HG03521 (cell line): ENCODE measurements around the gene KCNT2.
"Not testable (repeated sequence)": the region's sequence is repeated elsewhere in the genome, so short reads cannot be mapped to it uniquely, and the experiment has no call there.

ENCODE experiments used
- ATAC-seq: cut with Tn5 transposase; IDR thresholded peaks from one replicate; pipeline ENCODE4 v1.9.1; 2021; ENCODE audit warnings: mild to moderate bottlenecking, moderate library complexity; ENCODE audit not compliant: unreplicated experiment

Gene KCNT2

DNA sequence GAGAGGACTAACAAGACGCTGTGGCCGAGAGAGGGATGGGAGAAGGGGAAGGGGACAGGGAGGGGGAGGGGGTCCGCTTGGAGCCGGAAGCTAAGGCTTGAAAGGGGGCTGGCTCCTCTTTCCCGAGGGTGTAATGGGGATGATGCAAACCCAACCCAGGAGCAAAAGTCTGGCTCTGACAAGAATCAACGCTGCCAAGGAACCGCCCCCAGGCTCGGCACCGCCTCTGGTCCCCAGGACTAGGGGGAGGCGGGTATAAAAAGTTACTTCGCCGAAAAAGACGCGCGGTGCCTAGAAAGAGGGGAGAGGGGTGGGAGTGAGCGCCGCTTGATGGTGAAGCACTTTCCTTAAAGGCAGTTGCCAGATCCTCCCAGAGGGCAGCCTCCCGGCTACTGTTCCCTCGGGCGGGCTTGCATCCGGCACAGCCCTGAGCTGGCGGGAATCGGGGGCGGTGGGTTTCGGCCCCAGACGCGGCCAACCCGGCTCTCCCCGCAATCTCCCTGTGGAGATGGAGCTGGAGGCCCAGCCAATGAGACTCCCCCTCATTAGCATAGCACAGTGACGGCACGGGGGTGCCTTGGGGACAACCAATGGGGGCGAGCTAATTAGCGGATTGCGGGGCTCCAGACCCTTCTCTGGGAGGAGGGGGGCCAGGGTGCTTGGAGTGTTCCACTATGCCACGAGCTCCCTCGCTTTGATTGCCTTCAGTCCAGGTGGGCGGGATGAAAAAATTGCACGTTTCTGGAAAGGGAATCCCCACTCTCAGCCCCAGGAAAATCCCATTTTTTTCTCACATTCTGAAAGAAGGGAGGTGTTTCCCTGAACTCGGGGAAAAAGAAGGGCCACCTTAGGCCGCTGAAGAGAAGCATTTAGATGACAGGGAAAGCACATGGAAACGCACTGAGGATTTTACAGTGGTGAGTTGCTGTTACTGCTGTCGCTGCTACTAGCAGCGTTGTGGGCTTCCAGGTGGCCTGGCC lies at the start of gene KCNT2:
Gene KCNT2 (minus strand): TSS at position 51 of the 980 bp plus-strand sequence. CDS start 131 bp downstream, outside the sequence.
- ATAC-seq = peak; percentile 23

DNA sequence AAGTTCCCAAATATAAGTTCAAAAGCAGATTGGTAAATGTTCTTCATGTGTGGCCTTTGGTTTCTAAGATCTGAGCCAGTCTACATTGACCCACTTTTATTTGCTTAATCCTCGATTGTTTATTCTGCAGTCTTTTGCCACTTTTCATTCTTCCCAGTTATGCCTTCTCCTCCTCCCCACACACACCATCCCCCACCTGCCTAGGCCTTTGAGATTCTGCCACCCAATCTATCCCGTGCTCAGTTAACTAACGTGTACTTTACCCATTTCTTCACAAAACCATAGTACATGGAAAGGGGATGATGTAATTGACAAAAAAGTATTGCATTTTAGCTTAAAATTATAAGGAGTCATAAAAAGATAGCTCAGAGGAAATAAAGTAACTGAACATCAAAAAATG lies 47.3 kb upstream of the KCNT2 start:
- ATAC-seq = no peak

GRCh38 chr1:196655071-196655470 lies 46.8 kb upstream of the KCNT2 start:
- ATAC-seq = no peak

- ATAC-seq = no peak
Observed at GRCh38 chr1:196654271-196654670, 46.0 kb upstream of the KCNT2 start.

- no peak for ATAC-seq
Observed at GRCh38 chr1:196651637-196652215, 43.5 kb upstream of the KCNT2 start, which contains the start of gene CFH. Gene CFH (plus strand): TSS chr1:196652043. CDS start chr1:196652118, 75 bp downstream.

GRCh38 chr1:196651079-196651478 lies 42.8 kb upstream of the KCNT2 start:
- ATAC-seq = no peak

- ATAC-seq = no peak
Observed at GRCh38 chr1:196650403-196650802, 42.2 kb upstream of the KCNT2 start.

- ATAC-seq = no peak
Observed at GRCh38 chr1:196649990-196650389, 41.8 kb upstream of the KCNT2 start.

DNA sequence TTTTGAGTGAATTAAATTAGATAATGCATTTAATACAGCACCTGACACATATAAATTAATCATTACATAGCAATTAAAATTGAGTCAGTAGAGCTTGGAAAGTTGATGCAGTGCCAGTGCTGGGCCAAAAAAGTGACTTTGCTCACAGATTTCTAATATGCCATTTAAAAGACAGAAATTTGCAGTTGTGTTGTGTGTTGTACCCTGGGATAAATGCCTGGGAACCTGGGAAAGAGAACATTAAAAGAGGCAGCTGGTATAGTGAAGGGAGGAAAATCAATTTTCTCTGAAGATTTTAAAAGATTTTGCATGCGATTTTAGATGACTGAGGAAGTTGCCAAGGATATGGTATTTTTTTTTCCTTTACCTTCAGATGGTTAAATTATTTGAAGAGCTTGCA lies 32.7 kb upstream of the KCNT2 start:
- ATAC-seq = no peak

DNA sequence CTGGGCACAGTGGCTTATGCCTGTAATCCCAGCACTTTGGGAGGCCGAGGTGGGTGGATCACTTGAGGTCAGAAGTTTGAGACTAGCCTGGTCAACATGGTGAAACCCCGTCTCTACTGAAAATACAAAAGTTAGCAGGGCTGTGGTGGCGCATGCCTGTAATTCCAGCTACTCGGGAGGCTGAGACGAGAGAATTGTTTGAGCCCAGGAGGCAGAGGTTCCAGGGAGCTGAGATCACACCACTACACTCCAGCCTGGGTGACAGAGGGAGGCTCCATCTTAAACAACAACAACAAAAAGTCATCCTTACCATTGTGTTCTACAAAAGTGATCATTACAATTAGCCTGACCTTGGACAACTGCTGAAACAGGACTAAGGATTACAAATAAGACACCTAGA lies 31.1 kb upstream of the KCNT2 start:
- not testable (repeated sequence) for ATAC-seq

GRCh38 chr1:196638466-196638865 lies 30.2 kb upstream of the KCNT2 start:
- ATAC-seq = no peak

DNA sequence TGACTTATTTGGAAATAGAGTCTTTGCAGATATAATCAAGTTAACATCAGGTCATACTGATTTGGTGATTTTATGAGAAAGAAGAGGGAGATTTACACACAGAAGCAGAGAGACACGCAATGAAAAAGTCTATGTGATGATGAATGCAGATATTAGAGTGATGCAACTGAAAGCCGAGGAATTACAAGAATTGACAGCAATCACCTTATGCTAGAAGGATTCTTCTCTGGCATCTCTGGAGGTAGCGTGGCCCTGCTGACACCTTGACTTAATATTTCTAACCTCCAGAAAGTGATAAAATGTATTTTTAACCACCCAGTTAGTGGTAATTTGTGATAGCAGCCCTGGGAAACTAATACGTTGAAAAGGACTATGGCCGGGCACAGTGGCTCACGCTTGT lies 29.4 kb upstream of the KCNT2 start:
- ATAC-seq = no peak

GRCh38 chr1:196628838-196629237 lies 20.6 kb upstream of the KCNT2 start:
- ATAC-seq = no peak

DNA sequence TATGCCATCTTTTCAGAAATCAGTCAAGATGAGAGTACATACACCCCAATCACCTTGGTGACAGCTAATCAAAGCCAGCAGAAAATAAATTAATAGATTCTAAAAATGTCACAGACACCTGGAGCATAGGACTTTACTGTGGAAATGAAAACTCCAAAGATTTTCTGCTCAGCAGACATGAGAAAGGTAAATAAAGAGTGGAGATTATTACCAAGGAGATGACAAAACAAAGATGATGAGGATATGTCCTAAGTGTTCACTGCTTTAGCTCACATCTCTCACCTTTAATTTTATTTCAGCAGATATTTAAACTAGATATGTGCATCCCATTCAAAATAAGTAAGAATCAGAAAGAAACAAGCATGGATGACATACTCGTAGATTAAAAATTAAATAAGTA lies 14.8 kb upstream of the KCNT2 start:
- no peak for ATAC-seq

DNA sequence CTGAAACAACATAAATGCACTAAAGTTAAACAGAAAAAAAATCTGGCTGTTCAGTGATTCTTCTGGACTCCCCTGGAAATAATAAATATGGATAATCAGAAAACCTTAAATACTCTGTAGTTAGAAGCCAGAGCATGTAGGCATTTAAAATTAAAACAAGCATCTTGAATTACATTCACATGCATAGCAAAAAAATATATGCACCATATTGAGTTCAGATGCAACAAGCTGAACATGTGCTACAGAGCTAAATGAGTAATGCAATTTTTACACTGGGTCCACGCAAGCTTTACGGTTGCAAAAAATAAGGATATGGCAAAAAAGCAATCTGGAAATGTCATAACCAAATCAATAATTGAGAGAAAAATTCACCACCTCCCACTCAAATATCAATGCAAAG lies 11.5 kb upstream of the KCNT2 start:
- ATAC-seq = no peak

DNA sequence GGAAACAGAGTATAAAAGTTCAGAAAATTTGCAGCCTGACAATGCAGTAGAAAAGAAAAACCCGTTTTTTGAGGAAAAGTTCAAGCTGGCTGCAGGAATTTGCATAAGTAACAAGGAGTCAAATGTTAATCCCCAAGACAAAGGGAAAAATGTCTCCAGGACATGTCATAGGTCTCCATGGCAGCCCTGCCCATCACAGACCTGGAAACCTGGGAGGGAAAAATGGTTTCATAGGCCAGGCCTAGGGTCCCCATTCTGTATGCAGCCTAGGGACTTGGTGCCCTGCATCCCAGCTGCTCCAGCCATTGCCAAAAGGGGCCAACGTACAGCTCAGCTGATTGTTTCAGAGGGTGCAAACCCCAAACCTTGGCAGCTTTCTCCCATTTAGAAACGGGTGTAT lies 3.6 kb upstream of the KCNT2 start:
- no peak for ATAC-seq

DNA sequence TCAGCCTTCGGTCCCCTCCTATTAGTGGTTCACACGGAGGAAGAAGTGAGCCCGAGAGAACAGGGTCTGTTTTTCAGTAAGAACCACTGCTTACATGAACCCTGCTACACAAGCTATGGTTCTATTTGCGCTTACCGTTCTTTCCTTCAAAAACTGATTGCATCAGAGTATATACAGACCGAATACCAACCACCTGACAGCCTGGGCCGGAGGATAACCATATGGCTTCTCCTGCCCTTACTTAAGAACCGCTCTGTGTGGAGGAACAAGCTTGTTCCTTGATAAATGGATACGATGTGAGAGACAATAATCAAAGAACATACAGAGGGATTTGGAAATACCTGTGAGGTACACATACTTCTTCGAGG lies 1.1 kb upstream of the KCNT2 start:
- ATAC-seq = no peak

- no peak for ATAC-seq
Observed at GRCh38 chr1:196607981-196608380, 259 bp downstream of the KCNT2 start.

DNA sequence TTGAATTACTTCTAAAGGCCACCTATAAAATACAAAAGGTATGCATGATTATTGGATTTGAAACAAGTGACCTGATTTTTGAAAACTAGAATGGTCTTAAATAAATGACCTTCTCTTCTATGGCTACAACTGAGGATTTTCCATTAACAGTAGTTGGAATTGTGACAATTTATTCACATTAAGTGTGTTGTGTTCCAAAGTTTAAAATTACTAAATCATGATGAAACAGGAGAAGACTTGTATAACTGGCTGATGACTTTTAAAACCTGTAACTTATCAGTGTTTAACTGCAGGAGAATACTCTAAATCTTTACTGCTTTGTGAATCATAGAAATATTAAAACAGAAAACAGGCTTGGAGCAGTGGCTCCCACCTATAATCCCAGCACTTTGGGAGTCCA lies 4.6 kb downstream of the KCNT2 start:
- ATAC-seq = no peak

GRCh38 chr1:196598942-196599748 lies 9.1 kb downstream of the KCNT2 start:
- ATAC-seq = no peak

GRCh38 chr1:196594700-196595099 lies 13.5 kb downstream of the KCNT2 start:
- no peak for ATAC-seq
